IMR-90 (cell line): Measurements from ENCODE around the gene ATP2A3. TPM values are rescaled to one million over a fixed set of nuclear protein-coding genes. Genes with fewer than 3 reads are reported as not detected.

Experiments
- ATAC-seq: fragments of 200-7000 bp; cut with Tn5 transposase; 2 replicates; pipeline ENCODE4 v1.9.1; 2020; ENCODE audit warnings: low read depth, mild to moderate bottlenecking, moderate library complexity
- BruUV-seq: library from RNA; stranded (reverse); fragments of 400-500 nt; replicated peaks from 2 replicates; lab custom pipeline; 2021; lab: Mats Ljungman, UMichigan
- CTCF ChIA-PET: fragments of 300-600 bp; formaldehyde crosslinking; extraction: SDS; loops from one replicate; lab custom pipeline; 2021; ENCODE audit warnings: antibody characterized with exemption; lab: Yijun Ruan, JAX
- POLR2A ChIA-PET: fragments of 300-600 bp; sonication (Branson Sonifier 250); formaldehyde crosslinking; loops from one replicate; lab custom pipeline; 2022; ENCODE audit warnings: antibody characterized with exemption; ENCODE audit not compliant: unreplicated experiment; lab: Charles Lee
- DNase-seq: peaks from one replicate; pipeline ENCODE4 v3.0.0; 2013
- H2AFZ ChIP-seq: replicated peaks from 2 replicates; pipeline ENCODE3; 2013; ENCODE audit warnings: low read length, mild to moderate bottlenecking; ENCODE audit not compliant: poor library complexity
- H2AK5ac ChIP-seq: 2 replicates; pipeline ENCODE4 v1.6.1; 2013; ENCODE audit warnings: low read depth, low read length, inconsistent platforms
- H2AK9ac ChIP-seq: replicated peaks from 2 replicates; pipeline ENCODE3; 2013; ENCODE audit warnings: mild to moderate bottlenecking, low read depth, low read length, moderate library complexity; ENCODE audit not compliant: poor library complexity
- H2BK120ac ChIP-seq: 2 replicates; pipeline ENCODE4 v1.6.1; 2013; ENCODE audit warnings: low read depth, low read length, inconsistent platforms
- H2BK15ac ChIP-seq: 3 replicates; pipeline ENCODE4 v1.6.1; 2013; ENCODE audit warnings: low read depth, low read length, inconsistent platforms
- H2BK20ac ChIP-seq: 2 replicates; pipeline ENCODE4 v1.6.1; 2013; ENCODE audit warnings: low read depth, mild to moderate bottlenecking, inconsistent platforms, low read length, moderate library complexity
- H2BK5ac ChIP-seq: 2 replicates; pipeline ENCODE4 v1.6.1; 2013; ENCODE audit warnings: mild to moderate bottlenecking, low read depth, low read length, inconsistent platforms; ENCODE audit not compliant: poor library complexity, severe bottlenecking
- H3K14ac ChIP-seq: replicated peaks from 2 replicates; pipeline ENCODE4 v1.6.1; 2013; ENCODE audit warnings: low read depth, low read length, inconsistent platforms
- H3K18ac ChIP-seq: 2 replicates; pipeline ENCODE4 v1.6.1; 2013; ENCODE audit warnings: low read depth, low read length, control low read depth
- H3K23ac ChIP-seq: 2 replicates; pipeline ENCODE4 v1.6.1; 2013; ENCODE audit warnings: low read depth, low read length, inconsistent platforms
- H3K27ac ChIP-seq: 2 replicates; pipeline ENCODE4 v1.5.1; 2013; ENCODE audit warnings: mild to moderate bottlenecking, control low read depth, low read length; ENCODE audit not compliant: insufficient read depth
- H3K27me3 ChIP-seq: 2 replicates; pipeline ENCODE4 v1.6.1; 2013; ENCODE audit warnings: low read length; ENCODE audit not compliant: control insufficient read depth, insufficient read depth
- H3K36me3 ChIP-seq: 2 replicates; pipeline ENCODE4 v1.6.1; 2013; ENCODE audit warnings: low read length, mixed read lengths; ENCODE audit not compliant: control insufficient read depth, insufficient read depth
- H3K4ac ChIP-seq: 2 replicates; pipeline ENCODE4 v1.6.1; 2013; ENCODE audit warnings: low read depth, low read length, inconsistent platforms
- H3K4me1 ChIP-seq: 2 replicates; pipeline ENCODE4 v1.6.1; 2013; ENCODE audit warnings: low read length, mixed read lengths; ENCODE audit not compliant: control insufficient read depth, insufficient read depth
- H3K4me2 ChIP-seq: 2 replicates; pipeline ENCODE4 v1.6.1; 2013; ENCODE audit warnings: low read depth, mild to moderate bottlenecking, control low read depth, low read length, moderate library complexity
- H3K4me3 ChIP-seq: 2 replicates; pipeline ENCODE4 v1.5.1; 2013; ENCODE audit warnings: low read depth, mild to moderate bottlenecking, control low read depth, low read length, moderate library complexity; ENCODE audit not compliant: insufficient read depth
- H3K56ac ChIP-seq: 2 replicates; pipeline ENCODE4 v1.6.1; 2013; ENCODE audit warnings: low read length, inconsistent platforms; ENCODE audit not compliant: insufficient read depth; ENCODE audit errors: extremely low read depth
- H3K79me1 ChIP-seq, 2 experiments: 2 replicates each; pipeline ENCODE4 v1.6.1; 2013; ENCODE audit warnings: low read length in 2 of 2, inconsistent platforms in 1 of 2, low read depth in 1 of 2
- H3K9ac ChIP-seq: 2 replicates; pipeline ENCODE4 v1.6.1; 2013; ENCODE audit warnings: low read depth, low read length, control low read depth
- H3K9me1 ChIP-seq: 2 replicates; pipeline ENCODE4 v1.6.1; 2013; ENCODE audit warnings: low read length, inconsistent platforms; ENCODE audit not compliant: insufficient read depth
- H3K9me3 ChIP-seq: 2 replicates; pipeline ENCODE4 v1.6.1; 2013; ENCODE audit warnings: low read length; ENCODE audit not compliant: control insufficient read depth, insufficient read depth
- H4K20me1 ChIP-seq: 2 replicates; pipeline ENCODE4 v1.6.1; 2013; ENCODE audit warnings: low read length, inconsistent platforms; ENCODE audit not compliant: insufficient read depth
- H4K5ac ChIP-seq: 2 replicates; pipeline ENCODE4 v1.6.1; 2013; ENCODE audit warnings: mild to moderate bottlenecking, low read depth, low read length, control low read depth
- H4K8ac ChIP-seq, 2 experiments: 2 replicates each; pipeline ENCODE4 v1.6.1; 2013; ENCODE audit warnings: low read depth in 2 of 2, low read length in 2 of 2, control low read depth in 1 of 2, inconsistent platforms in 1 of 2
- H4K91ac ChIP-seq: 2 replicates; pipeline ENCODE4 v1.6.1; 2013; ENCODE audit warnings: low read depth, low read length, inconsistent platforms; ENCODE audit not compliant: insufficient read depth
- BHLHE40 ChIP-seq: fragments of 150-350 bp; IDR thresholded peaks from 2 replicates; pipeline ENCODE4 v1.6.1; 2016; ENCODE audit warnings: mild to moderate bottlenecking, low read depth, low read length
- CEBPB ChIP-seq: IDR thresholded peaks from 2 replicates; pipeline ENCODE4 v1.6.1; 2012; ENCODE audit warnings: low read depth, low read length, improper control_type of control experiment
- CTCF ChIP-seq: conservative IDR thresholded peaks from 2 replicates; pipeline ENCODE4 v1.5.1; 2012; ENCODE audit warnings: mild to moderate bottlenecking, low read depth, low read length, improper control_type of control experiment
- ELK1 ChIP-seq: fragments of 150-350 bp; IDR thresholded peaks from 2 replicates; pipeline ENCODE4 v1.6.1; 2016; ENCODE audit warnings: low read depth, mild to moderate bottlenecking, low read length, moderate library complexity, borderline replicate concordance
- FOS ChIP-seq: fragments of 150-350 bp; IDR thresholded peaks from 2 replicates; pipeline ENCODE4 v1.6.1; 2016; ENCODE audit warnings: low read depth, low read length
- MAFK ChIP-seq: IDR thresholded peaks from 2 replicates; pipeline ENCODE4 v1.6.1; 2012; ENCODE audit warnings: low read depth, low read length, improper control_type of control experiment
- MAZ ChIP-seq: IDR thresholded peaks from 2 replicates; pipeline ENCODE4 v1.6.1; 2012; ENCODE audit warnings: low read depth, mild to moderate bottlenecking, low read length, improper control_type of control experiment, moderate library complexity, borderline replicate concordance
- MXI1 ChIP-seq: IDR thresholded peaks from 2 replicates; pipeline ENCODE4 v1.6.1; 2012; ENCODE audit warnings: low read depth, mild to moderate bottlenecking, low read length, moderate library complexity, borderline replicate concordance
- NFE2L2 ChIP-seq: fragments of 150-350 bp; IDR thresholded peaks from 2 replicates; pipeline ENCODE4 v1.6.1; 2016; ENCODE audit warnings: low read depth, mild to moderate bottlenecking, low read length
- POLR2A ChIP-seq: IDR thresholded peaks from 2 replicates; pipeline ENCODE4 v1.6.1; 2012; ENCODE audit warnings: mild to moderate bottlenecking, low read depth, low read length
- RAD21 ChIP-seq: IDR thresholded peaks from 2 replicates; pipeline ENCODE4 v1.6.1; 2012; ENCODE audit warnings: low read length, improper control_type of control experiment
- RCOR1 ChIP-seq: IDR thresholded peaks from 2 replicates; pipeline ENCODE4 v1.6.1; 2012; ENCODE audit warnings: mild to moderate bottlenecking, low read length, improper control_type of control experiment; ENCODE audit not compliant: insufficient replicate concordance
- RFX5 ChIP-seq: IDR thresholded peaks from 2 replicates; pipeline ENCODE4 v1.8.0; 2012; ENCODE audit warnings: low read depth, mild to moderate bottlenecking, low read length, moderate library complexity
- SMC3 ChIP-seq: fragments of 150-350 bp; IDR thresholded peaks from 2 replicates; pipeline ENCODE4 v1.6.1; 2016; ENCODE audit warnings: low read depth, mild to moderate bottlenecking, antibody characterized with exemption, low read length, moderate library complexity
- USF2 ChIP-seq: fragments of 150-350 bp; IDR thresholded peaks from 2 replicates; pipeline ENCODE4 v1.6.1; 2017; ENCODE audit warnings: mild to moderate bottlenecking, antibody characterized with exemption, low read length, low read depth
- WGBS, 2 experiments: methylation state at CpG; one replicate each; pipeline versions ENCODE4 v1.1.5 to v1.1.7; 2013; ENCODE audit warnings: missing lambda C conversion rate in 2 of 2; ENCODE audit not compliant: insufficient read length in 1 of 2; ENCODE audit errors: extremely low coverage in 2 of 2; 5-methylcytosine and 5-hydroxymethylcytosine counted together
- dilution Hi-C: fragments of 300-500 bp; cut with HindIII; formaldehyde crosslinking; loops from one replicate; pipeline ENCODE4 v1.14.3; 2018; ENCODE audit warnings: low sequenced_read_pairs; ENCODE audit not compliant: unreplicated experiment
- in situ Hi-C: fragments of 300-500 bp; cut with MboI; formaldehyde crosslinking; loops from 3 replicates; pipeline ENCODE4 v1.14.3; 2019; ENCODE audit warnings: low sequenced_read_pairs, inconsistent platforms, mixed read lengths
- intact Hi-C: fragments of 100-400 bp; cut with micrococcal nuclease; formaldehyde crosslinking; loops from 2 replicates; pipeline ENCODE4 v1.10.0; 2022
- polyA plus RNA-seq, 3 experiments: library from polyadenylated mRNA; depleted of rRNA; stranded (reverse); fragments of >200 nt; gene quantifications; 2 replicates each; pipeline ENCODE4 v1.2.3, GENCODE V29; 2012; ENCODE audit warnings: low replicate concordance in 1 of 3
- total RNA-seq: library from RNA; depleted of rRNA; stranded (reverse); fragments of >200 nt; gene quantifications from 2 replicates; pipeline ENCODE4 v1.2.3, GENCODE V29; 2012

Gene ATP2A3
- total and polyA plus RNA-seq, 2 of the 4 experiments (the other 2 are of a cell fraction) = 0.18 to 0.63 TPM

- no peak overlapping the region for H4K5ac ChIP-seq
- no peaks in the 10 kb centered on the region for H4K20me1 ChIP-seq
- ATAC-seq = no peak
- 80% methylated on average over 4 of the region's 6 CpGs; no CpG with 5 or more reads in 1 of the 2 experiments for WGBS, 2 experiments
- H3K4ac ChIP-seq = no peak overlapping the region
- no peak overlapping the region for H2AK9ac ChIP-seq
- no peaks in the 10 kb centered on the region; the same call in 1 of the 2 replicates for H3K27me3 ChIP-seq
- H2BK20ac ChIP-seq = no peak overlapping the region
- dilution Hi-C loops (no loop called here), in situ Hi-C loops (no loop called here), intact Hi-C loops (no loop called here)
- no peak overlapping the region for H3K14ac ChIP-seq
- no peak overlapping the region for H2BK15ac ChIP-seq
- no peak overlapping the region for H4K91ac ChIP-seq
- H2AK5ac ChIP-seq = no peak overlapping the region
- H2BK5ac ChIP-seq = no peak overlapping the region
- no TSS peak for BruUV-seq
- no peak overlapping the region for H3K23ac ChIP-seq
- H3K79me1 ChIP-seq = no peaks in the 10 kb centered on the region
- ChIA-PET CTCF (no interaction called here), POLR2A (no interaction called here)
- no peak overlapping the region for H4K8ac ChIP-seq
- H3K18ac ChIP-seq = no peak overlapping the region
- H3K4me2 ChIP-seq = no peak overlapping the region
- no peaks in the 10 kb centered on the region for H3K4me1 ChIP-seq
- no peak overlapping the region for H3K9ac ChIP-seq
- no peaks in the 10 kb centered on the region for H3K36me3 ChIP-seq
- peaks cover 17% of the 10 kb centered on the region for H3K9me3 ChIP-seq
- no peaks in the 10 kb centered on the region for H3K9me1 ChIP-seq
- H3K27ac ChIP-seq = no peak overlapping the region
- no peak overlapping the region for H2AFZ ChIP-seq
- H3K4me3 ChIP-seq = no peak overlapping the region
- no peak overlapping the region for H2BK120ac ChIP-seq
- no peak for DNase-seq
- H3K56ac ChIP-seq = no peak overlapping the region
- TF ChIP-seq MAZ (no peak), ELK1 (no peak), USF2 (no peak), CEBPB (no peak), BHLHE40 (no peak), RAD21 (no peak), FOS (no peak), RFX5 (no peak), RCOR1 (no peak), CTCF (no peak), POLR2A (no peak), MXI1 (no peak), SMC3 (no peak), MAFK (no peak), NFE2L2 (no peak)
Measured at GRCh38 chr17:3978421-3979289, 14.4 kb upstream of the ATP2A3 start.
